HG02798 (cell line): Measurements from ENCODE around the gene GTF3C5.
"Not testable (repeated sequence)": the region's sequence is repeated elsewhere in the genome, so short reads cannot be mapped to it uniquely, and the experiment has no call there.

ENCODE experiments used
- ATAC-seq: cut with Tn5 transposase; IDR thresholded peaks from one replicate; pipeline ENCODE4 v1.9.1; 2021; ENCODE audit warnings: mild to moderate bottlenecking; ENCODE audit not compliant: unreplicated experiment, poor library complexity

GTF3C5 gene, protein sequence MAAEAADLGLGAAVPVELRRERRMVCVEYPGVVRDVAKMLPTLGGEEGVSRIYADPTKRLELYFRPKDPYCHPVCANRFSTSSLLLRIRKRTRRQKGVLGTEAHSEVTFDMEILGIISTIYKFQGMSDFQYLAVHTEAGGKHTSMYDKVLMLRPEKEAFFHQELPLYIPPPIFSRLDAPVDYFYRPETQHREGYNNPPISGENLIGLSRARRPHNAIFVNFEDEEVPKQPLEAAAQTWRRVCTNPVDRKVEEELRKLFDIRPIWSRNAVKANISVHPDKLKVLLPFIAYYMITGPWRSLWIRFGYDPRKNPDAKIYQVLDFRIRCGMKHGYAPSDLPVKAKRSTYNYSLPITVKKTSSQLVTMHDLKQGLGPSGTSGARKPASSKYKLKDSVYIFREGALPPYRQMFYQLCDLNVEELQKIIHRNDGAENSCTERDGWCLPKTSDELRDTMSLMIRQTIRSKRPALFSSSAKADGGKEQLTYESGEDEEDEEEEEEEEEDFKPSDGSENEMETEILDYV

GRCh38 chr9:133030317-133031129, at the start of gene GTF3C5:
GTF3C5 (plus strand) TSS chr9:133030997; CDS start chr9:133031012, 15 bp downstream.
- peak; percentile 98 for ATAC-seq

DNA sequence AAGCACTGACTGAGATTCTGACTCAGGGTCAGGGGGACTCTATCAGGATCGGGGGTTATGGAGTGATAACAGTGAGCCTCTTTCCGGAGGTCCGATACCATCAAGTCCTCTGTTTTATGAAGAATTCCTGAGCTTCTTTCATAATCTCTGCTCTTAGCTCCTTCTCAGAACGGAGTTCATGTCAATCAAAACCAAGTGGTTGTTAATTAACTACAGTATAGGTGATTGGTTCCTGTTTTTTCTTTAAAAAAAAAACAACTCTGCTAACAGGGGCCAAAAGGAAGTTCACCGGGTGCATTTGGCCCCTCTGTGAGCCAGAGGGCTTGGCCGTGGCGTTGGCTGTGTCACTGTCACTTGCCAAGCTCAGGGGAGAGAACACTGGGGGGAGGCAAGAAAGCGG, 48.3 kb upstream of the GTF3C5 start:
- ATAC-seq, result peak; percentile 43

DNA sequence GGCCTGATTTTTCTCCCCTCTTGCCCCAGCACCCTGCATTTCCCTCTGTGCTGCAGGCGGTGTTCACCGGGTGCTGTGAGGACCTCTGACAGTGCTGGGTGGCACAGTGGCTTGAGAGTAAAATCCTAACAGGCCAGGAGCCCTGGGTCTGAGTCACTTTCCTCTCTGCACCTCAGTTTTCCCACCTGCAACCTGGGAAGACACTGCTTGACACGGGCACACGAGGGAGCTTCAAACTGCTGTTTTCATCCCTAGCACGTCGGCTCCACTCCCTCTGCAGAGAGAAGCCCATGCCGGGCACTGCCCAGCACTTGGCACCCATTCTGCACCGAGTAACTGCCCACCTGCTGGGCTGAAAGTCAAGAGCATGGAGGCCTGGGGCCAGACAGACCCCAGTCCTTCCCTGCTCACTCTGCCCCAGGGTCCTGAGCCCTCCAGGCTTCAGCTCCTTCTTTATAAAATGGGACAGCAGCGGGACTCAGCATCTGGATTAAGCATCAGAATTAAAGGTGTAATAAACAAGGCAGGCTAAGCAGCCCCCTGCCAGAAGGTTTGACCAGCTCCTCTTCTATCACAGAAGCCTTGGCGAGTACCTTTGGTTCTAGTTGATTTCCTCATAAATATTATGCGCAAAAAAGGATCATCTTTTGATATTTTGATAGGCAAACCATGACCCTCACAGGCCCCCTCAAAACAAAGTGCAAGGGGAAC, 47.2 kb upstream of the GTF3C5 start:
- ATAC-seq, result no peak

DNA sequence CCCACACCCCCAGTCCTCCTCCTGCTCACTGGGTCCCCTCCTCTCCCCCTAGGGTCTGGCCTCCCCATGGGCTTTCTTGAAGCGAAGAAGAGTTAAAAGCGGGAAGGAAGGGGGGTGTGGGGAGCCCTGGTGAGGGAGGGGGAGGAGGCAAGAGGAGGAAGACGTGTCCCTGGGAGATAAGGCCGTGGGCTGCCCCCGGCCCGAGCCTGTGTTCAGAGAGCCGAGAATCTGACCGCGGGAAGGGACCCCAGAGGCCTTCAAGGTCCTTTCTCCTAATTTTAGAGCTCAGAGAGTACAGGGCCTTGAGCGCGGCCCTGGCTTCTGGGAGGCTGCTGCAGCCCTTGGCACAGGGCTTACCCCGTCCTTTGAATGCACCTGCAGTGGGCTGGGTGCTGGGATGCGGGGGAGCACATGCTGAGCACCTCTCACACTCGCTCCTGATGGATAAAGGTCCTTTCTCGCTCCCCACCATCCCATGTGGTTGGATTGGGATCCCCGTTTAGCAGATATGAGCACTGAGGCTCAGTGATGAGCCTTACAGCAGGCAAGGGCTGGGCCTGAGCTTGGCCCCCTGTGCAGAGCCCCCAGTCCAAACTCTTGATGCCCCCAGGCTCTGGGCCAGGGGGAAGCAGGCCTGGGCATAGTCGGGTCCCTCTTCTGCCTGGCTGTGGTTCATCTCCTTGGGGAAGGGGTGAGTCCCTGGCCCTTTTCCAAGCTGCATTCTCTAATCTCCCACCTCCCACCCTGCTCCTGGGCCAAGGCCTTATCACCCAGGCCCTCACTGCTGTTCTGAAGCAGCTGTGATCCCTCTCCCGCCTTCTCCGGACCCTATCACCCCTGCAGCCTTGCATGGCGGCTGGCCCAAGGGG, 46.4 kb upstream of the GTF3C5 start:
- ATAC-seq, result no peak

GRCh38 chr9:132985071-132985350, 45.8 kb upstream of the GTF3C5 start:
- no peak for ATAC-seq

DNA sequence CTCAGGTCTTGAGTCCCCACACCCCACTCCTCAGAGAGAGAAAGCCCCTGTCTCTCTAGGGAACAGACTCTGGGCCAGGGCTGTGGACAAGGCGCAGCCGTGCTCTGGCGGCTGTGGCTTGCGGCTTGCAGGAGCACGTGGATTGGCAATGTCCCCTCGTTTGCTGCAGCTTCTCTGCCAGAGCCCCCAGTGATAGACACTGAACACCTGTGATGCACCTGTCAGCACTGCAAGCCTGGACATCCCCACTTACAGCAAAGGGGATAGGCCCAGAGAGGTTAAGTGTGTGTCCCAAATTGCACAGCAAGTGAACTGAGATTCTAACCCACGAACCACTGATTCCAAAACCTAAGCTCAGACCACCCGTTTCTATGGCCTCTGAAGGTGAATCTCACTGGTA, 45.3 kb upstream of the GTF3C5 start:
- no peak for ATAC-seq

DNA sequence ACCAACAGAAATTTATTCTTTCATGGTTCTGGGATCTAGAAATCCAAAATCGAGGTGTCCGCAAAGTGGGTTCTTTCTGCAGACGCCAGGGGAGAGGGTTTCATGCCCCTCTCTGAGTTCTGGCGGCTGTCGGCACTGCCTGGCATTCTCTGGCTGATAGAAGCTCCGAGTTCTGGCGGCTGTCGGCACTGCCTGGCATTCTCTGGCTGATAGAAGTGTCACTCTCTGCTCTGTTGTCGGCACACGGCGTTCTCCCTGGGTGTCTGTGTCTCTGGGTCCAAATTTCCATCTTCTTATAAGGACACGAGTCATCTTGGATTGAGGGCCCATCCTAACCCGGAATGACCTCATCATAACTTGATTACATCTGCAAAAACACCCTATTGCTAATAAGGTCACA, 44.7 kb upstream of the GTF3C5 start:
- ATAC-seq, result no peak

DNA sequence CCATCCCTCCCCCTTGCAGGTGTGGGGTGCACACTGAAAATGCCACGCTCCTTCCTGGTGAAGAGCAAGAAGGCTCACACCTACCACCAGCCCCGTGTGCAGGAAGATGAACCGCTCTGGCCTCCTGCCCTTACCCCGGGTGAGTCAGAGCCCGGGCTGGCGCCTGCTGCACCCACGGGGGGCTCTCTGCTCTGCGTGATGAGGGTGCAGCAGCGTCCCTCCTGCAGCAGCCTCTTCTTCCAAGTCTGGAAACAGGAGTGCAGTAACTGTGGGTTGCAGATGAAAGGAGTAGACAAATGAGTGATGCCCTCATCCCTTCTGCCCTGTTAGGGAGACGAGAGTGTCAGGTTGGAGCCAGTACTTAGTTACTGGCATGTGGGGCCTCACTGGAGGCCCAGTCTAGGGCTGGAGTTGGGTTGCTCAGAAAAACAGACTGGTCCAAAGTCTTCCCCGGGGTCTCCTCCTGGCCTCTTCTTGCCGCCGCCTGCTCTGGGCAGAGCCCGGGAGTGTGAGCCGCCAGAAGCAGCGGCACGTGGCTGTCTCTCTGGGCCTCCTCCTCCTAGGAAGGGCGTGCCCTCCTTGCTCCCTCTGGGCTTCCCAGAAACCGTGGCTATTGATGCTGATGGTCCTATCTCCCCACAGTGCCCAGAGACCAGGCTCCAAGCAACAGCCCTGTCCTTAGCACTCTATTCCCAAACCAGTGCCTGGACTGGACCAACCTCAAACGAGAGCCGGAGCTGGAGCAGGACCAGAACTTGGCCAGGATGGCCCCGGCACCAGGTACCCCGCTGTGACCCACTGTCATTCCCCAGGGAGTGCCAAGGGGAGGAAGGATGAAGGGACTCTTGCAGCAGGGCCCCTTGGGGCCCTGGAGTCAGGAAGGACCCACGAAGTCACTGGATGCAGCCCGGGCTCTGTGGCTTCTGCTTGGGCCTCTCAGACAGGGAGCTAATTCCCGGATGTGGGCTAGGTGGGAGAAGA, 43.9 kb upstream of the GTF3C5 start:
- no peak for ATAC-seq

GRCh38 chr9:132988244-132989013, 42.4 kb upstream of the GTF3C5 start:
- ATAC-seq, result no peak

DNA sequence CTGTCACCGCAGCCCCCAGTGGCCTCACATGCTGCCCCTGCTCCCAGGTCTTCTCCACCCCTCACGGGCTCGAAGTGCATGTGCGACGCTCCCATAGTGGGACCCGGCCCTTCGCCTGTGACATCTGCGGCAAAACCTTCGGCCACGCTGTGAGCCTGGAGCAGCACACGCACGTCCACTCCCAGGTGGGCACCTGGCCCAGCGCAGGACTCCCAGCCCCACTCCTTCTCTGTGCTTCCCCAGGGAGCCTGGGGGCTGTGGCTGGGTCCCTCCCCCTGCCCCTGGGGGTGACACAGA, 41.8 kb upstream of the GTF3C5 start:
- ATAC-seq, result no peak

DNA sequence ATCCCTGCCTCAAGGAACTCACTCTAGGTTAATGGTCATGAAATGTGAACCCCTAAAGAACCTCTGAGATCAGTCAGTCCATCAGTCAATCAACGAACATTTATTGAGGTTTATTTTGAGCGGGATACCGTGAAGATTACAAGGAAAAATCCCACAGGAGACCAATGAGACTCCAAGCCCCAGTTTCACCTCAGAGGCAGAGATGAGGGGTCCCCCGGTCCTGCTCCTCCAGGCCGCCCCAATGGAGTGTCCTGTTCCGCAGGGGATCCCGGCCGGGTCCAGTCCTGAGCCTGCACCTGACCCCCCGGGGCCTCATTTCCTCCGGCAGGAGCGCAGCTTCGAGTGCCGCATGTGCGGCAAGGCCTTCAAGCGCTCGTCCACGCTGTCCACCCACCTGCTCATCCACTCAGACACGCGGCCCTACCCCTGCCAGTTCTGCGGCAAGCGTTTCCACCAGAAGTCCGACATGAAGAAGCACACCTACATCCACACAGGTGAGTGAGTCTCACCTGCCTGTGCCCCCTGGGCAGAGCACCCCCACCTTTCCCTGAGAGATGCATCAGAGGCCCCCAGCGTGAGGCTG, 41.3 kb upstream of the GTF3C5 start:
- ATAC-seq, result no peak

DNA sequence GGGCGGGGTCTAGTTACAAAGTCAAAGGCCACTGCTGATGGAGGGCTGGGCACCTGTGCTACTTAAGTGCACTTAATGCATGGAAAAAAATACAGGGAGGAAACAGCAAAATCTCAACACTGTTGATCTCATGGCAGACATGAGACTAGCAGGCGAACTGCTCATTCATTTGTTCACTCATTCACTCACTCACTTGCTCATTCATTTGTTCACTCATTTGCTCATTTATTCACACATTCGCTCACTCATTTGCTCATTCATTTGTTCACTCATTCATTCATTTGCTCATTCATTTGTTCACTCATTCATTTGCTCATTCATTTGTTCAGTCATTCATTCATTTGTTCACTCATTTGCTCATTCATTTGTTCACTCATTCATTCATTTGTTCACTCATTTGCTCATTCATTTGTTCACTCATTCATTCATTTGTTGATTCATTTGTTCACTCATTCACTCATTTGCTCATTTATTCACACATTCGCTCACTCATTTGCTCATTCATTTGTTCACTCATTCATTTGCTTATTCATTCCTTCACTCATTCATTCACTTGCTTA, 40.7 kb upstream of the GTF3C5 start:
- ATAC-seq, result not testable (repeated sequence)

GRCh38 chr9:132990781-132991180, 40.0 kb upstream of the GTF3C5 start:
- no peak for ATAC-seq

DNA sequence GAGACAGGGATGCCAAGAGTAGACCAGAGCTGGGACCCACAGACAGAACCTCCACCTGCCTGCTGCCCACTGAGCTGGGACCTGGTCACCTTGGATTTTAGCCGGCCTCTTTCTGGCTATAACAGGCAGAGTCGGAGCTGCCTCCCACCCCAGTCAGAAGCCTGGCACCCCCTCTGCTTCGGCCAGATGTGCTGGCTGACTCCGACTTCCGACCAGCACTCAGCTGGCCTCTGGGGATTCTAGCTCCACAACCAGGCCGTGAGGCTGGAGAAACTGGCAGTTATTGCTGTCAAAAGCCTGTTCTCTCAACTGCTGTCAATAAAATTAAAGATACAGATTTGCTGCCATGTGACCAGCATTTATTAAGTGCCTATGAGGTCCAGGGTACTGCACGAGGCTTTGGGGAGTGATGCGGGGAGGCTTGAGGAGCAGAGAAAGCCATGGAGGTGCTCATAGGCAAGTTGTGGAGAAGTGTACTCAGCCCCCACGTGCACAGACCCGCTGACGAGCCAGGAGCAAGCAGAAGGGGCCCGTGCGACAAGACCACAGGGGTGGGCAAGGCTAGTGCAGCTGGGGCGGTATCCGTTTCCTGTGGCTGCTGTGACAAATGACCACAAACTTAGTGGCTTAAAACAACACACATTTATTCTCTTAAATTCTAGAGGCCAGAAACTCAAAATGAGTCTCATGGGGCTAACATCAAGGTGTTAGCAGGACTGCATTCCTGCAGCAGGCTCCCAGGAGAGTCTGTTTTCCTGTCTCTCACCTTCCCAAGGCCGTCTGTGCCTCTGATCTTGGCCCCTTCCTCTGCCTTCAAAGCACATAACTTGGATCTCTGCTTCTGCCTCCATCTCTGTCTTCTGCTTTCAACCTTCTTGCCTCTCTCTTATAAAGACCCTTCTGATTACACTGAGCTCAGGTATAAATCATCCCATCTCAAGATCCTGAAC, 39.2 kb upstream of the GTF3C5 start:
- no peak for ATAC-seq

DNA sequence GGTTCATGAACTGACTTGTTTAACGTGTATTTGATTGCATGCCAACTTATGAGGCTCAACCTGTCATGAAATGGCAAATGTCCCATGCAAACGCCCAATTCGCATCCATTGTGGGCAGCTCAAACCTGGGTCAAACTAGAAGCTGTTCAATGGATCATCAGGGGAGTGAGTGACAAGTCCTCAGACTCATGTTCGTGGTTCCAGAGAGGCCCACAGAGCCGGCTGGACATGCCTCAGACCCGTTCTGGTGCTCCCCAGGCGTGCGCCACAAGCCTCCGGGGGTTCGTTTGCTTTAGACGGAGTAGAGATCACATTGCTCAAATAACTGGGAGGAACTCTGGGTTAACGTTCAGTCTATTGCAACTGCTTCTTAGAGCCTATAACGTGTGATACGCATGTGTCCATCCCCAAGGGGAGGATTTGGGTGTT, 37.3 kb upstream of the GTF3C5 start:
- ATAC-seq, result no peak

- peak; percentile 49 for ATAC-seq
Observed at GRCh38 chr9:132994410-132995120, 36.2 kb upstream of the GTF3C5 start.
